GOT3 (cell line): ENCODE results near the gene SAV1.
"Not testable (repeated sequence)": the region's sequence is repeated elsewhere in the genome, so short reads cannot be mapped to it uniquely, and the experiment has no call there.

ENCODE experiments used
- DNase-seq: peaks from one replicate; lab custom pipeline; 2025; ENCODE audit warnings: mixed read lengths; lab: John Stamatoyannopoulos, UW

Gene SAV1

DNA sequence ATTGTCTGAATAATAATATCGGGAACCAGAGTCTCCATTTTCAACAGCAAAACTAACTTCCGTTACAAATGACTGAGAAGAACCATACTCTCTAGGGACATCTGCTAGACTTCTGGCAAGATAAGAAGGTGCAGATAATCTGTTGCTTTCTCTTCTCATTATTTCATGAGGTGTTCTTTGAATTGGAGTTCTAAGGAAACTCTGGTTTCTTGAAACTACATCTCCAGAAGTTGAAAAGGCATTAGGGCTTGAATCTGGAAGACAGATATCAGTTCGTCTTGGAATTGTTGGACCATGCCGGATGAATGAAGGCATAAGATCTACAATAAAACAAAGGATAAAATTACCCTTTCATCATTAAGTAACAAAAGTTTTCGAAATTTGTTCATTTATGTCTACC, 2.8 kb downstream of the SAV1 start:
- DNase-seq, result not testable (repeated sequence)

DNA sequence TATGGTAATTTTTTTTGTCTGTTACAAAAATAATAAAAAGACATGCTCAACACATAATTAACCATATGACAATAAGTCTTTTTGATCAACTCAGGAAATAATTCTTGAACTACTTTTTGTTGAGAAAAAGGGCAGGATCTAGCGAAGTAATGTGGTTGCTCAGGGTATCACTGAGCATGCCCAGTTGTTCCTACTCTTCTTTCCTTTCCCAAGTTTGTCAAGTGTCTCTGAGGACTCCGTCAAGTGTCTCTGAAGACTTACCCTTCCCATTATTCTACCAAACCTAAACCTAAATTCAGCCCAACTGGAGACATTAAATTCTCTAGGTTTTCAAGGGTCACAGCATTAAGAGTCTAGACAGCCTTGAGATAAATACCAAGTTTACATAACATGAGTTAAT, 3.5 kb downstream of the SAV1 start:
- DNase-seq, result not testable (repeated sequence)

DNA sequence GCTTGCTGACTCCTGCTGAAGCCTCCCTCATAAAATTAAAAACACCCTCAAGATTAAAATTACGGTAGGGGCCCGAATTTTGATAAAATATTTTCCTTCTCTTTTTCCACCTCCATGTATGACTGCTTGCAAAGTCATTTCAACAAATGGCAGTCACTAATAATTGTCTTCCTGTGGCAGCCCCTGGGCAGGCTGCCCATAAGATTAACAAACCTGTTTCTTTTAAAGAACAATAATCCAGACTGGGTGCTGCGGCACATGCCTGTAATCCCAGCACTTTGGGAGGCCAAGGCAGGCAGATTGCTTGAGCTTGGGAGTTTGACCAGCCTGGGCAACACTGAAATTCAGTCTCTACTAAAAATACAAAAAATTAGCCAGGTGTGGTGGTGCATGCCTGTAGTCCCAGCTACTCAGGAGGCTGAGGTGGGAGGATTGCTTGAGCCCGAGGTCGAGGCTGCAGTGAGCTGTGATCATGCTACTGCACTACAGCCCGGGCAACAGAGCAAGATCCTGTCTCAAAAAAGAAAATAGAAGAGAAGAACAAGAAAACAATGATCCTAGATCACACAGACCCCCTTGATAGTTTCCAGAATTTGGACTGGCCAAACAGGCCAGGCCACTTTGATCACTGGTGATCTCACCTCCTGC, 8.7 kb downstream of the SAV1 start:
- DNase-seq, result no peak

DNA sequence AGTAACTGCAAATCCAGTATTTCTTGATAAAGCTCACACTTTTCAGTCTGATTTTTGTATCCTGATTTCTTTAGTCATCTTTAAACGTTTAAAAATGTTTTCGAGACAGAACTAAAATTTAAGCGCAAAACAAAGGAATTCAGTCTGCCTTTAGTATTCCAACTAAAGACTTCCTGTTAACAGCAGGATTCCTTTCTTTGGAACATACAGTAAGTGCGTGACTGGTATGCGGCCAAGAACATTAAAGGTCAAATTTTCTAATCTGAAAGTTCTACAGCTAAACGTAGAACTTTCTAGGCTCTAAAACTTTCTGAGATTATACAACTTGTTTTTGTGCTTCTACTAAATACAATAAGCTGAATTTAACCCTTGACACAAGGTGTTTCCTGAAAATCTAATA, 9.9 kb downstream of the SAV1 start:
- no peak for DNase-seq

DNA sequence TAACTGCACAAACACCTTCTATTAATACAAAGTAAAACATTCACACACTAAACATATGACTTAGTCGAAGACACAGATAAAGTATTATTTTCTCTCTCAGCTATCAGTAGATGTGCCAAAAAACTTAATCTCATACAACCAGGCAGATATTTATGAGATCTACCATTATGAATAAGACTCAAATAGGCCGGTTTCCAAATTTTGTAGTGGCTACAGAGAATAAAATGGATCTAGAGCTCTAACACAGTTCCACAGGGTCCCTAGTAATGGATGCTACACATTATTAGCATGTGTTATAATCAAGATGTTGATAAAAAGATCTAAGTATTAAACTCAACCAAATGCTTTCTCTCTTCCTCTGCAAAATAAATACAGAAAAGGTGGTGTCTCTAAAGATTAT, 10.4 kb downstream of the SAV1 start:
- DNase-seq, result no peak

DNA sequence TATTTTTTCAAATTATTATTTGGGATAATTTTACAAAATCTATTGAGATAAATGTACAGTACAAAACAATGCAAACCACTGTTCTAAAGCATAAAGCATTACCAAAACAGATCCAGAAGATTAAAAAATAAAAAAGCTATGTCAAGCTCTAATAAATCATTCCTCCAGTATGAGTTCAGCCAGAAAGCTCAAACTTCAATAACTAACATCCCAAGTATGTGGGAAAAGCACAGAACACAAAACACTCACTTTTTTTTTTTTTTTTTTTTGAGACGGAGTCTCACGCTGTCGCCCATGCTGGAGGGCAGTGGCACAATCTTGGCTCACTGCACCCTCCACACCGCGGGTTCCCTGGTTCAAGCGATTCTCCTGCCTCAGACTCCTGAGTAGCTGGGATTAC, 11.3 kb downstream of the SAV1 start:
- DNase-seq, result no peak

DNA sequence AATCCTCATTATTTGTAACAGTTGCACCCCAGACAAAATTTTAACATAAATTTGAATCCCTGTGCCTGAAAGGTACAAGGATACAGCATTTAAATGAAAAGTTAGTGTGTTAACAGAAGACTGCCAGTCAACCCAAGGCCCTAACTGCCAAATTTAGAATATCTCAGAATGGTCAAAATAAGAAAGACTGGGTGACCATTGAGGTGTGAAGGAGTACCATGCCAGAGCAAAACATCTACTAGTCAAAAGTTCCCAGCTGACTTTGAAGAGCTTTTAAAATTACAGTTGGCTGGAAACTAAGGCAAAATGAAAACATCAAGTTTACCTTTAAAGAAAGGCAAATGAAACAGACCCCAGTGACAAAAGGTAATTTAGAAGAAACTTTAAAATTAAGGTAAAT, 18.4 kb downstream of the SAV1 start:
- no peak for DNase-seq

DNA sequence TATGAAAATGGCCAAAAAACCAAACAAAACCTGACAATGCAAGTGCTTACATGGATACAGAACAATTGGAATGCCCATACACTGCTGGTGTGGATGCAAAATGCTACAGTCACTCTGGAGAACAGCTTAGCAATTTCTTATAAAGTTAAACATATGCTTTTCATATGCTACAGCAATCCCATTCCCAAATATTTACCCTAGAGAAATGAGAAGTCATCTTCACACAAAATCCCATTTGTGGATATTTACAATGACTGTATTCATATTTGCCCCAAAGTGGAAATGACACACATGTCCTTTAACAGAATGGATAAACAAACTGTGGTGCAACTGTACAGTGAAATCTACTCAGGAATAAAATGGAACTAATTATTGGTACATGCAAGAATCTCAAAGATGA, 20.4 kb downstream of the SAV1 start:
- no peak for DNase-seq

DNA sequence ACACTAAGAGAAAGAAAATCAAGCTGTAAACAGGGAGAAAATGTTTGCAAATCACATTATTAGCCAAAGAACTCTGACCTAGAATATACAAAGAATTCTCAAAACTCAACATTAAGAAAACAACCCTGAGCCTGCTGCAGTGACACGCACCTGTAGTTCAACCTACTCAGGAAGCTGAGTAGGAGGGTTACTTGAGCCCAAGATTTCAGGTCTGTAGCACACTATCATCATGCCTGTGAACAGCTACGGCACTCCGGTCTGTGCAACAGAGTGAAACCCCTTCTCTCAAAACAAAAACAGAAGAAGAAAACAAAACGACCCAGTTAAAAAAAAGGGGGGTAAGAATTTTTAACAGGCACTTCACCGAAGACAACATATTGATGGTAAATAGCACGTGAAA, 20.8 kb downstream of the SAV1 start:
- DNase-seq, result no peak

DNA sequence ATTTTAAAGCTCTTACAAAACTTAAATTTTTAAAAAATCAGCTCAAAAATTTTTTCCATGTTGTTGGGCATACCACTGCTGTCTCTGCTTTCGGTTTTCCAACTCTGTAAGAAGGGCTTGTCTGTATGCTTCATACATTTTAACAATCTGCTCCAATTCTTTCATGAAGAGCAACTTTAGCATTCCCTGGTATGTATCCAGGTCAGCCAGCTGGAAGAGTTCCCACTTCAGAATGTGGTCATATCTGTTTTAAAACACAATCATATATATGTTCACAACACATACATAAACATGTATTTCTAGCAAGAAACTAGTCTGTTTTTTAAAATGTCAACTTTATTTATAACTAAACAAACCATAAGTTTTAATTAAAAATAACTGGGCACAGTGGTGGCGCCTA, 33.0 kb downstream of the SAV1 start:
- no peak for DNase-seq

DNA sequence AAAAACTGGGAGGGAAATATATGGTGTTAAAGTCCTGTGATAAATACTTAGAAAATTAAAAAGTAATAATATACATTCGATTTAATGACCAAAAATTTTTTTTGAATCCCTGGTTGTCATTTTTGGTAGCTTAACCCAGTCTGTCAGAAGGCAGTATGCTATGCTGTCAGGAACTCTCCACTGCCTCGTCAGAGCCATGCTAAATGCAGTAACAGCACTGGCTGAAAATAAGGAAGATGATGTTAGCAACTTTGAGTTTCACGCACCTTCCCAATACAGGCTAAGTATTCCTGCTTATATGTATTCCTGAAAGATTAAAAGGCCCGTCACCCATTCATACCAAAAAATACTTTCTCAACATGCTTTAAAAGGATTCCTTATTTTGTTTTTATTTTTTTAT, 34.2 kb downstream of the SAV1 start:
- DNase-seq, result no peak

DNA sequence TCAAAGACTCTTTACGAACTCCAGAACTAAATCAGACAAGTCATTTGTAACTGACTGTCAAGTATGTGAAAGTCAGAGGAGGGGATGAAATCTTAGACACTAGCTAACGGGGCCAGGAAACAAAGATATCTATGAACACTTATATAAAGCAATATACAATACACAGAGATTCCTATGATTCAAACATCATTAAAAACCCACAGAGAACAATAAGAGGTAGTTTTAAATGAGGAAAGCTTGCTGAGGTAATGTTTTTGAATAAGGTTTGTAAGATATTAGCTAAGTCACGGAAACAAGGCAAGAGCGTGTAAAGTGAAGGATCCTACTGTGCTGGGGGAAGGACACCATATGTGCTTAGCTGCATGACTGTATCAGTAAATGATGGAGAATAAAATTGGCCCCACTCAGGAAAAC, 36.7 kb downstream of the SAV1 start:
- DNase-seq, result no peak

DNA sequence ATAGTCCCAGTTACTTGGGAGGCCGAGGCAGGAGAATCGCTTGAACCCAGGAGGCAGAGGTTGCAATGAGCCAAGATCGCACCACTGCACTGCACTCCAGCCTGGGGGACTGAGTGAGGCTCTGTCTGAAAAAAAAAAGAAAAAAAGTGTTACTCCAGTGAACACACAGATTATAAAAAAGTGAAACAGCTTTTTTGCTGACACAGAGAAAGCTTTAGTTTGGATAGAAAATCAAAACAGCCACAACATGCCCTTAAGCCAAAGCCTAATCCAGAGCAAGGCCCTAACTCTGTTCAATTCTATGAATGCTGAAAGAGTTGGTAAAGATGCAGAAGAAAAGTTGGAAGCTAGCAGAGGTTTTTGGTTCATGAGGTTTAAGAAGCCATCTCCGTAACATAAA, 43.2 kb downstream of the SAV1 start:
- not testable (repeated sequence) for DNase-seq

DNA sequence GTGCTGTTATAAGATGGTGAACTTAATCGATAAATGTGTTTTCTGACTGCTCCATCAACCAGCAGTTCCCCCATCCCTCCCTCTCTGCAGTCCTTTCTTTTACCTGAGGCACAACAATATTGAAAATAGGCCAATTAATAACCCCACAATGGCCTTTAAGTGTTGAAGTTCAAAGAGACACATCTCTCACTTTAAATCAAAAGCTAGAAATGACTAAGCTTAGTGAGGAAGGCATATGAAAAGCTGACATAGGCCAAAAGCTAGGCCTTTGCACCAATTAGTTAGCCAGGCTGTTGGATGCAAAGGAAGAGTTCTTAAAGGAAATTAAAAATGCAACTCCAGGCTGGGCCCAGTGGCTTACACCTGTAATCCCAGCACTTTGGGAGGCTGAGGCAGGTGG, 43.7 kb downstream of the SAV1 start:
- no peak for DNase-seq

DNA sequence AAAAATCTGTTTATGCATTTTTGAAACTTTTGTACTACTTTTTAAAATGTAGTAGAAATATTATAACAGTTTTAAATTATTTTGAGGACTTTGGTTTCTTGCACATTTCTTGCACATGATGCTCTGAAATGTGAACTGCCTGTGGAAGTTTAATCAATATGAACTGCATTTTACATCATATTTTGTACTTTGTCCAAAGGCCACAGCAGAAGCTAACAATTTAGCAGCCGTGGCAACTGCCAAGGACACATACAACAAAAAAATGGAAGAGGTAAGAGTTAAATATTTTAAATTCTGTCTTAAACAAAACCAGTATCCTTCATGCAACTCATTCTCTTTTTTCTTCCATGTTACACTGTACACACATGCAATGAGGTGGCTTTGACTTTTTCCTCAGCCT, 45.1 kb downstream of the SAV1 start:
- no peak for DNase-seq

DNA sequence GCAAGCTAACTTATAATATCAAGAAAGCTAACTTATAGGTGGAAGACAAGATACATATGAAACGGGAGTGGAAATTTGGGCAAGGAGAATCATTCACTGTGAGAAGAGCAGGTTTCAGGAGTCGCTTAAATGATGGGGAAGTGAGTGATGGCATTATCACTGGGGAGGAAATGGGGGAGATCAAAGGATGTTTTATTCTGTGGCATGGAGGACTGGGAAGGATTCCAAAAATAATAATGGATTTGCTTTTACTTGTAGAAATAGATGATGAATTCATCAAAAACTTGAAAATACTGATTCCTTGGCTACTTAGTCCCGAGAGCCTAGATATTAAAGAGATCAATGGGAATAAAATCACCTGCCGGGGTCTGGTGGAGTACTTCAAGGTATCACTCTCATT, 47.8 kb downstream of the SAV1 start:
- no peak for DNase-seq

DNA sequence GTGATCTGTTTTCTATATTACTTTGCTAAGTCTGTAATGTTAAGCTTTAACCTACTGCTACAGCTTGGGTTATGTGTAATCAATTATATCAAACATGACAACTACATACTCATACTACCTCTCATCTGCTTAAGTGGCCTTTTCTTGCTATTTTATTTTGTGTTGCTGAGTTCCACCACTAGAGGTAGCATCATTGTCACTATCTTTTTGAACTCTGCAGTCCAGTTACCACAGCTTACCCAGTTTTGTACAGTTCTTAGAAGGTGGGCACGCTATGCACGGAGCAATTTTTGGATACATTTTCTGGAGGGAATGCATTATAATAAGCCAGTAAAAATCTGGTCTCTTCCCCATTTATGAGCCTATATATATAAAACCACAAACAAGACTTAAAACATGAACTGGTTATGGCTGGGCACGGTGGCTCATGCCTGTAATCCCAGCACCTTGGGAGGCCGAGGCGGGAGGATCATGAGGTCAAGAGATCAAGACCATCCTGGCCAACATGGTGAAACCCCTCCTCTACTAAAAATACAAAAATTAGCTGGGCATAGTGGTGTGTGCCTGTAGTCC, 48.5 kb downstream of the SAV1 start:
- DNase-seq, result no peak

DNA sequence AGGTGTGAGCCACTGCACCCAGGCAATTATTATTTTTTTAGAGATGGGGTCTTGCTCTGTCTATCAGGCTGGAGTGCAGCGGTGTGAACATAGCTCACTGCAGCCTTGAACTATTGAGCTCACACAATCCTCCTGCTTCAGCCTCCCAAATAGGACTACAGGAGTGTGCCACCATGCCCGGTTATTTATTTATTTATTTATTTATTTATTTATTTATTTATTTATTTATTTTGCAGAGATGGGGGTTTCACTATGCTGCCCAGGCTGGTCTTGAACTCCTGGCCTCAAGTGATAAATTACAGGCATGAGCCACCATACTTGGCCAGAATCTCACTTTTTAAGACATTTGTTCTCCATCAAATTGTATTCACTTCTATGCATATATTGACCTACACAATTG, 51.8 kb downstream of the SAV1 start:
- DNase-seq, result no peak

DNA sequence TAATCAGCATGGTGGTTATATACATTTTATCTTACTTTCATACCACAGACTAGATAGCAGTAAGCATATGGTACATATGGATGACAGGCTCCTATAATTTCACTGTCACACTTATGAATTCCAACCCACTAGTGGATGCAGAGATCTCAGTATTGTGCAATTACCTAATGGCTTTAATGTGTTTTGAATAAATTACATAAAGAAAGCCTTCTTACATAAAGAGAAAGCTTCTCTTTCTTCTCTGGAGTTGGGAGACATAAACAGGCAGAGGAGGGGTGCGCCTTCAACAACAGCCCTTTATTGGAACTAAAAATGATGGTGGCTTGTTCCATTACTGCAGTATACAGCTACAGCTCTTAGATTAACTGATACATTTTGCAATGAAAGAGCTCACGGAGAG, 52.6 kb downstream of the SAV1 start:
- DNase-seq, result no peak

DNA sequence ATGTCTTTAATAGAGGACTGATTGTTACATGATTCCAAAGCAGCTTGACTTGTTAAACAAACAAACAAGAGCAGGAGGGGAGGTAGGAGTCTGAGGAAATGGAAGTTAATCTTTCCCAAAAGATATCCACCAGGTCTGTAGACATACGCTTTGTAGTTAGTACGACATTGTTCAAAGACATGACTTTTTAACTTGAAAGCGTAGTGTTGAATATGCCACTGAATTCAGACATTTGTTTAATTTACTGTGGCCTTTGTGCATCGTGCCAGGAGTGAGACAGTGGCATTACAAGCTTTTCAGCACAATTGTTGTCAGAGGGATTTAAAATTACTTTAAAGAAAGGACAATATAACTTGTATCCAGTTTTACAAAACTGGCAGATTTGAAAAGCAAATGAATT, 53.0 kb downstream of the SAV1 start:
- DNase-seq, result no peak

DNA sequence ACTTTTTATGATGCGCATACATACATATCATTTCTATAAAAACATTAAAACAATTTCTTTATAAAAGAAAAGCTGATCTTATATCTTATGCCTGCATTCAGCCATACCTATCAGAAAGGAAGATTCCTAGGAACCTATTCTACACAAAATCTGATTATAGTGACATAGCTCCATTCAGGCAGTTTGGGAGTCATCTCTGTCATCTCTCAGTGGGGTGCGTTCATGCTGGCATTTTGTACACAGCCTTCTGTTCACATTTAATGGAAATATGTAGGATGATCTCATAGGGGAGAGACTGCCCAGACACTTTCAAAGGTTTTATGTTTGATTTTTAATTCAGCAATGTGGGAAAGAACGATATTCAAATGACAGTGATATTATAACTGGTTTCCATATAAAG, 55.3 kb downstream of the SAV1 start:
- DNase-seq, result no peak

DNA sequence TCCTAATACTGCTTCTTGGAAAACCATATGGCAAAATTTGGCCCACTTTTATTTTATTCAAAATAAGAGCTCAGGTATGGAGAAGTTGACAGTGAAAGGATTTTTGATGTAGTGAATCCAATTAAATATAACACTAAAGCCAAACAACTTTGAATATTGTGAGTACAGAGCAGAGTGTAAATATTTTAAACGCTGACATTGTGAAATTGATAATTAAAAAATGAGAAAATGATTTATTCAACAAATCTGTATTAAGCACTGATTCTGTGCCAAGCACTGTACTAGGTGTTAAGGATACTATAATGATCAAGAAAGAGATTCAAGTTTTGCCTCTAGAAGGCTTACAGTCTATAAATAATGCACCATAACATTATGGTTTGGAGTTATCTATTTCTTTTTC, 57.6 kb downstream of the SAV1 start:
- no peak for DNase-seq

DNA sequence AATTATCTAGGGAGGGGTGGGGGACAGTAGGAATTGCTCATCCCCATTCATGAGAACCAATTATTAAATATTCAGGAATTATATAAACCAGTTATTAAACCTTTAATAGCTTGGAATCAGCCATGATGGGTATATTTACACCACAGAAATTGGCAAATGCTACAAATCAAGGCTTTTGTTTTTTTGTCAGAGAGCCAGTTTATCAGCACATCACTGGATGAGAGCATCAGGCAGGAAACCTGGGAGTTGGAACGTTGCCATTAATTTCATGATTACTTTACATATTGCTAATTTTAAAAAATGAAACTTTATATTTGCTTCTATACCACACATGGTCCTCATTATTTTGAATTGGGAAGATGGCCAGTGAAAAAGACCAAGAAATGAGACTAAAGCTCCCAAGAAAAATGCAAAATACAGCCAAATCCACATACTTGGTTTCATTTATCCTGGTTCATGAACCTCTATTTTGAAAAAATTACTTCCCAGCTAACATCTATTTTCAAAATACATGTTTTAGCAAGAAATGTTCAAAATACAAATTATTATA, 59.7 kb downstream of the SAV1 start:
- DNase-seq, result no peak

DNA sequence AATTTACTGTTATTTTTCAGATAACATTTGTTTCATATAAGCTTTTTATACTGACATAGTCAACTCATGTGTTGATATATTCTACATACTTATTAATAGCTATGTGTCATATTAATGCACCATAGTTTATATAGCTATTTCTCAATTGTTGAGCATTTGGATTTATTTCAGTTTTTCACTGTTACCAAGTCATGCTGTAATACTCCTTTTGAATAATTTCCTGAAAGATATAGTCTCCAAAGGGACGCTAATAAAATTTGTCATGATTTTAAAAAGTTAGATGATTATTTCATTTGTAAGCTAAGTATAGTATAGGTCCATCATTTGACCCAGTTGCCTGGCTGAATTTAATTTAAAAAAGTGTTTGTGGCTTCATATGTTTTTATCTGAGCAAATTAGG, 60.3 kb downstream of the SAV1 start:
- no peak for DNase-seq
